SK-N-SH treated with all-trans-retinoic acid at 6 μM for 48 hours (cell line): ENCODE data around the gene FMN1.
A peak's percentile ranks its signal among the peaks of the same experiment; 100 is the strongest.

Experiments used
- ATAC-seq: fragments of 200-7000 bp; cut with Tn5 transposase; 3 replicates; pipeline ENCODE4 v1.9.1; 2020; ENCODE audit warnings: mild to moderate bottlenecking, moderate library complexity
- BACH2 ChIP-seq: fragments of 250-450 bp; sonication (Bioruptor Pico); IDR thresholded peaks from 2 replicates; pipeline ENCODE4 v1.9.0; 2021; ENCODE audit warnings: mild to moderate bottlenecking, borderline replicate concordance
- CSDC2 ChIP-seq: fragments of 250-450 bp; sonication (Bioruptor Pico); IDR thresholded peaks from 2 replicates; pipeline ENCODE4 v1.5.0; 2020; ENCODE audit warnings: mild to moderate bottlenecking, moderate library complexity
- ESRRG ChIP-seq: fragments of 250-450 bp; sonication (Bioruptor Pico); IDR thresholded peaks from 2 replicates; pipeline ENCODE4 v1.6.1; 2021; ENCODE audit warnings: mild to moderate bottlenecking
- ISL1 ChIP-seq: fragments of 250-450 bp; sonication (Bioruptor Pico); IDR thresholded peaks from 2 replicates; pipeline ENCODE4 v2.1.2; 2022; ENCODE audit warnings: mild to moderate bottlenecking, moderate library complexity
- OSR1 ChIP-seq: fragments of 250-450 bp; sonication (Bioruptor Pico); IDR thresholded peaks from 2 replicates; pipeline ENCODE4 v1.8.0; 2022; ENCODE audit warnings: moderate library complexity, mild to moderate bottlenecking, inconsistent platforms
- PPARA ChIP-seq: fragments of 250-450 bp; sonication (Bioruptor Pico); IDR thresholded peaks from 2 replicates; pipeline ENCODE4 v1.5.0; 2020; ENCODE audit warnings: mild to moderate bottlenecking, borderline replicate concordance
- RARB ChIP-seq: fragments of 250-450 bp; sonication (Bioruptor Pico); IDR thresholded peaks from 2 replicates; pipeline ENCODE4 v1.8.0; 2021; ENCODE audit warnings: mild to moderate bottlenecking, moderate library complexity
- SNAI2 ChIP-seq: fragments of 250-450 bp; sonication (Bioruptor Pico); IDR thresholded peaks from 2 replicates; pipeline ENCODE4 v1.5.0; 2020; ENCODE audit warnings: mild to moderate bottlenecking, moderate library complexity
- TOX ChIP-seq: fragments of 250-450 bp; sonication (Bioruptor Pico); IDR thresholded peaks from 2 replicates; pipeline ENCODE4 v1.8.0; 2021; ENCODE audit warnings: mild to moderate bottlenecking, moderate library complexity, borderline replicate concordance
- ZC3H10 ChIP-seq: fragments of 250-450 bp; sonication (Bioruptor Pico); IDR thresholded peaks from 2 replicates; pipeline ENCODE4 v1.5.1; 2021; ENCODE audit warnings: mild to moderate bottlenecking, moderate library complexity
- ZFP3 ChIP-seq: fragments of 250-450 bp; sonication (Bioruptor Pico); IDR thresholded peaks from 2 replicates; pipeline ENCODE4 v1.5.0; 2020; ENCODE audit warnings: mild to moderate bottlenecking, moderate library complexity
- ZFP30 ChIP-seq: fragments of 450-650 bp; formaldehyde crosslinking; IDR thresholded peaks from 2 replicates; pipeline ENCODE4 v1.5.0; 2022; ENCODE audit warnings: mild to moderate bottlenecking, moderate library complexity
- ZNF565 ChIP-seq: fragments of 450-650 bp; formaldehyde crosslinking; conservative IDR thresholded peaks from 2 replicates; pipeline ENCODE4 v1.5.0; 2020; ENCODE audit warnings: low read depth, mild to moderate bottlenecking, moderate library complexity
- ZNF70 ChIP-seq: fragments of 450-650 bp; formaldehyde crosslinking; IDR thresholded peaks from 2 replicates; pipeline ENCODE4 v1.5.0; 2020; ENCODE audit warnings: mild to moderate bottlenecking, moderate library complexity
- ZNF8 ChIP-seq: fragments of 450-650 bp; formaldehyde crosslinking; IDR thresholded peaks from 2 replicates; pipeline ENCODE4 v1.5.0; 2020; ENCODE audit warnings: mild to moderate bottlenecking, moderate library complexity
- TF ChIP-seq, protein P1 (sequence below): fragments of 250-450 bp; sonication (Bioruptor Pico); IDR thresholded peaks from 2 replicates; pipeline ENCODE4 v1.5.0; 2020; ENCODE audit warnings: mild to moderate bottlenecking, moderate library complexity
- TF ChIP-seq, protein P2 (sequence below): fragments of 250-450 bp; sonication (Bioruptor Pico); IDR thresholded peaks from 2 replicates; pipeline ENCODE4 v1.5.1; 2020; ENCODE audit warnings: low read depth, mild to moderate bottlenecking, moderate library complexity
- TF ChIP-seq, protein P3 (sequence below): fragments of 250-450 bp; sonication (Bioruptor Pico); IDR thresholded peaks from 2 replicates; pipeline ENCODE4 v1.8.0; 2020; ENCODE audit warnings: mild to moderate bottlenecking, moderate library complexity, borderline replicate concordance
- TF ChIP-seq, protein P4 (sequence below): fragments of 250-450 bp; sonication (Bioruptor Pico); IDR thresholded peaks from 2 replicates; pipeline ENCODE4 v1.8.0; 2021; ENCODE audit warnings: low read depth, mild to moderate bottlenecking, moderate library complexity, borderline replicate concordance

The FMN1 gene

DNA sequence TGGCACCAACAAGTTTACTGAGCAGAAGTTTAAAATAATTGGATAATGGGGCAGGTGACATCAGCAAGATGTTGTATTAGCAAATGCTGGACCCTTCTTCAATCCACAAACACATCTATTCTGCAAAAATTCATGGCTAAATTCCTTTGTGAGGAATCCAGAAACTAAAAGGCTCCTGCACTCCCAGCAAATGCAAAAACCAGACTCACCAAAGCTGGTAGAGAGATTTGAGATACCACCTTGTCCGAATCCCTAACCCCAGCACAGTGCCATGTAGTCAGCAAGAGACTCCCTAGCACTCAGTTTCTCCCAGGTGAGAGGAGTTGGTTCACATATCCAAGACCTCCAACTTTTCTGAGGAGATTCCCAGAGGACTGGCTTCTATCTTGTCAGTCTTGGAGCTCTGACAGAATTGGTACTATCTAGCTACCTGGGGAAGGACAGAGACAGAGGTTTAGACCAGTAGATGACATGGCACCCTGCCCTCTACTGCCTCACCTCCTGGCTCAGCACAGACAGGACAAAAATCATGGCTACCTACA, 454.9 kb downstream of the FMN1 start:
- ATAC-seq: peak; percentile 13; the same call in 1 of the 3 replicates
- TF ChIP-seq ZFP30 (CRISPR knock-in tag) (no peak), ZFP3 (CRISPR knock-in tag) (no peak), OSR1 (CRISPR knock-in tag) (no peak), ZNF8 (CRISPR knock-in tag) (no peak), RARB (CRISPR knock-in tag) (no peak), PPARA (CRISPR knock-in tag) (no peak), CSDC2 (CRISPR knock-in tag) (no peak), ISL1 (CRISPR knock-in tag) (no peak), ESRRG (no peak)
- TF ChIP-seq, protein P1, sequence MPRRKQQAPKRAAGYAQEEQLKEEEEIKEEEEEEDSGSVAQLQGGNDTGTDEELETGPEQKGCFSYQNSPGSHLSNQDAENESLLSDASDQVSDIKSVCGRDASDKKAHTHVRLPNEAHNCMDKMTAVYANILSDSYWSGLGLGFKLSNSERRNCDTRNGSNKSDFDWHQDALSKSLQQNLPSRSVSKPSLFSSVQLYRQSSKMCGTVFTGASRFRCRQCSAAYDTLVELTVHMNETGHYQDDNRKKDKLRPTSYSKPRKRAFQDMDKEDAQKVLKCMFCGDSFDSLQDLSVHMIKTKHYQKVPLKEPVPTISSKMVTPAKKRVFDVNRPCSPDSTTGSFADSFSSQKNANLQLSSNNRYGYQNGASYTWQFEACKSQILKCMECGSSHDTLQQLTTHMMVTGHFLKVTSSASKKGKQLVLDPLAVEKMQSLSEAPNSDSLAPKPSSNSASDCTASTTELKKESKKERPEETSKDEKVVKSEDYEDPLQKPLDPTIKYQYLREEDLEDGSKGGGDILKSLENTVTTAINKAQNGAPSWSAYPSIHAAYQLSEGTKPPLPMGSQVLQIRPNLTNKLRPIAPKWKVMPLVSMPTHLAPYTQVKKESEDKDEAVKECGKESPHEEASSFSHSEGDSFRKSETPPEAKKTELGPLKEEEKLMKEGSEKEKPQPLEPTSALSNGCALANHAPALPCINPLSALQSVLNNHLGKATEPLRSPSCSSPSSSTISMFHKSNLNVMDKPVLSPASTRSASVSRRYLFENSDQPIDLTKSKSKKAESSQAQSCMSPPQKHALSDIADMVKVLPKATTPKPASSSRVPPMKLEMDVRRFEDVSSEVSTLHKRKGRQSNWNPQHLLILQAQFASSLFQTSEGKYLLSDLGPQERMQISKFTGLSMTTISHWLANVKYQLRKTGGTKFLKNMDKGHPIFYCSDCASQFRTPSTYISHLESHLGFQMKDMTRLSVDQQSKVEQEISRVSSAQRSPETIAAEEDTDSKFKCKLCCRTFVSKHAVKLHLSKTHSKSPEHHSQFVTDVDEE: no peak
- TF ChIP-seq, protein P2, sequence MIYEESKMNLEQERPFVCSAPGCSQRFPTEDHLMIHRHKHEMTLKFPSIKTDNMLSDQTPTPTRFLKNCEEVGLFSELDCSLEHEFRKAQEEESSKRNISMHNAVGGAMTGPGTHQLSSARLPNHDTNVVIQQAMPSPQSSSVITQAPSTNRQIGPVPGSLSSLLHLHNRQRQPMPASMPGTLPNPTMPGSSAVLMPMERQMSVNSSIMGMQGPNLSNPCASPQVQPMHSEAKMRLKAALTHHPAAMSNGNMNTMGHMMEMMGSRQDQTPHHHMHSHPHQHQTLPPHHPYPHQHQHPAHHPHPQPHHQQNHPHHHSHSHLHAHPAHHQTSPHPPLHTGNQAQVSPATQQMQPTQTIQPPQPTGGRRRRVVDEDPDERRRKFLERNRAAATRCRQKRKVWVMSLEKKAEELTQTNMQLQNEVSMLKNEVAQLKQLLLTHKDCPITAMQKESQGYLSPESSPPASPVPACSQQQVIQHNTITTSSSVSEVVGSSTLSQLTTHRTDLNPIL: no peak

DNA sequence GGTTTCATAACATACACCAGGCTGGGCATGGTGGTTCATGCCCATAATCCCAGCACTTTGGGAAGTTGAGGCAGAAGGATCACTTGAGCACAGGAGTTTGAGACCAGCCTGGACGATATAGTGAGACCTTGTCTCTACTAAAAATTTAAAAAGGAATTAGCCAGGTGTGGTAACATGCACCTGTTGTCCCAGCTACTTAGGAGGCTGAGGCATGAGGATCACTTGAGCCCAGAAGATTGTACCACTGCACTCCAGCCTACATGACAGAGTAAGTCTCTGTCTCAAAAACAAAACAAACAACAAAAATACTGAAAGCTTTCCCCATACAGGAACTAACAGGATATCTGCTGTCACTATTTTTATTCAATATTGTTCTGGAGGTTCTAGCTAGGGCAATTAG, 455.8 kb downstream of the FMN1 start:
- TF ChIP-seq ZC3H10 (no peak), ZFP3 (CRISPR knock-in tag) (no peak), BACH2 (CRISPR knock-in tag) (no peak), ZNF565 (no peak), TOX (CRISPR knock-in tag) (no peak), SNAI2 (CRISPR knock-in tag) (no peak), ISL1 (CRISPR knock-in tag) (no peak), ESRRG (no peak), RARB (CRISPR knock-in tag) (no peak), ZFP30 (CRISPR knock-in tag) (no peak), ZNF70 (CRISPR knock-in tag) (no peak), OSR1 (CRISPR knock-in tag) (no peak)
- TF ChIP-seq, protein P2: no peak
- TF ChIP-seq, protein P3, sequence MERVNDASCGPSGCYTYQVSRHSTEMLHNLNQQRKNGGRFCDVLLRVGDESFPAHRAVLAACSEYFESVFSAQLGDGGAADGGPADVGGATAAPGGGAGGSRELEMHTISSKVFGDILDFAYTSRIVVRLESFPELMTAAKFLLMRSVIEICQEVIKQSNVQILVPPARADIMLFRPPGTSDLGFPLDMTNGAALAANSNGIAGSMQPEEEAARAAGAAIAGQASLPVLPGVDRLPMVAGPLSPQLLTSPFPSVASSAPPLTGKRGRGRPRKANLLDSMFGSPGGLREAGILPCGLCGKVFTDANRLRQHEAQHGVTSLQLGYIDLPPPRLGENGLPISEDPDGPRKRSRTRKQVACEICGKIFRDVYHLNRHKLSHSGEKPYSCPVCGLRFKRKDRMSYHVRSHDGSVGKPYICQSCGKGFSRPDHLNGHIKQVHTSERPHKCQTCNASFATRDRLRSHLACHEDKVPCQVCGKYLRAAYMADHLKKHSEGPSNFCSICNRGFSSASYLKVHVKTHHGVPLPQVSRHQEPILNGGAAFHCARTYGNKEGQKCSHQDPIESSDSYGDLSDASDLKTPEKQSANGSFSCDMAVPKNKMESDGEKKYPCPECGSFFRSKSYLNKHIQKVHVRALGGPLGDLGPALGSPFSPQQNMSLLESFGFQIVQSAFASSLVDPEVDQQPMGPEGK (CRISPR knock-in tag): no peak
- TF ChIP-seq, protein P1: no peak
- TF ChIP-seq, protein P4, sequence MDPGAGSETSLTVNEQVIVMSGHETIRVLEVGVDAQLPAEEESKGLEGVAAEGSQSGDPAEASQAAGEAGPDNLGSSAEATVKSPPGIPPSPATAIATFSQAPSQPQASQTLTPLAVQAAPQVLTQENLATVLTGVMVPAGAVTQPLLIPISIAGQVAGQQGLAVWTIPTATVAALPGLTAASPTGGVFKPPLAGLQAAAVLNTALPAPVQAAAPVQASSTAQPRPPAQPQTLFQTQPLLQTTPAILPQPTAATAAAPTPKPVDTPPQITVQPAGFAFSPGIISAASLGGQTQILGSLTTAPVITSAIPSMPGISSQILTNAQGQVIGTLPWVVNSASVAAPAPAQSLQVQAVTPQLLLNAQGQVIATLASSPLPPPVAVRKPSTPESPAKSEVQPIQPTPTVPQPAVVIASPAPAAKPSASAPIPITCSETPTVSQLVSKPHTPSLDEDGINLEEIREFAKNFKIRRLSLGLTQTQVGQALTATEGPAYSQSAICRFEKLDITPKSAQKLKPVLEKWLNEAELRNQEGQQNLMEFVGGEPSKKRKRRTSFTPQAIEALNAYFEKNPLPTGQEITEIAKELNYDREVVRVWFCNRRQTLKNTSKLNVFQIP: no peak
- TF ChIP-seq, all 23 proteins: peak for 0
- ATAC-seq: peak; percentile 5; the same call in 1 of the 3 replicates
